MM.1S (cell line): ENCODE results near the gene TLR9.
A peak's percentile ranks its signal among the peaks of the same experiment; 100 is the strongest.

Experiments used
- DNase-seq: peaks from one replicate; pipeline ENCODE4 v3.0.0-alpha.2; 2015
- H2AFZ ChIP-seq: fragments of 300-600 bp; sonication (generic); 2 replicates; pipeline ENCODE4 v1.6.0; 2016; ENCODE audit warnings: antibody characterized with exemption, low read length
- H3F3A ChIP-seq: fragments of 300-600 bp; sonication (generic); 2 replicates; pipeline ENCODE4 v1.6.1; 2016; ENCODE audit warnings: mild to moderate bottlenecking, antibody characterized with exemption, low read length, moderate library complexity, mixed read lengths; ENCODE audit not compliant: insufficient read depth
- H3K27ac ChIP-seq: fragments of 300-600 bp; sonication (generic); 2 replicates; pipeline ENCODE4 v1.5.1; 2016; ENCODE audit warnings: mild to moderate bottlenecking, low read length
- H3K27me3 ChIP-seq: fragments of 300-600 bp; sonication (generic); replicated peaks from 2 replicates; pipeline ENCODE4 v1.6.0; 2016; ENCODE audit warnings: low read length; ENCODE audit not compliant: insufficient read depth
- H3K36me3 ChIP-seq: fragments of 300-600 bp; sonication (generic); replicated peaks from 2 replicates; pipeline ENCODE4 v1.6.1; 2016; ENCODE audit warnings: mild to moderate bottlenecking, low read length, mixed read lengths; ENCODE audit not compliant: insufficient read depth
- H3K4me1 ChIP-seq: fragments of 300-600 bp; sonication (generic); 2 replicates; pipeline ENCODE4 v1.6.1; 2016; ENCODE audit warnings: low read length, mixed read lengths
- H3K4me2 ChIP-seq: fragments of 300-600 bp; sonication (generic); 2 replicates; pipeline ENCODE4 v1.6.0; 2016; ENCODE audit warnings: low read depth, low read length
- H3K4me3 ChIP-seq: fragments of 300-600 bp; sonication (generic); 2 replicates; pipeline ENCODE4 v1.5.1; 2016; ENCODE audit warnings: low read length, mixed read lengths
- H3K79me2 ChIP-seq: fragments of 300-600 bp; sonication (generic); 2 replicates; pipeline ENCODE4 v1.6.1; 2016; ENCODE audit warnings: mixed run types, low read length, mixed read lengths
- H3K9ac ChIP-seq: fragments of 300-600 bp; sonication (generic); 2 replicates; pipeline ENCODE4 v1.6.1; 2016; ENCODE audit warnings: low read length, mixed read lengths
- H3K9me2 ChIP-seq: fragments of 300-600 bp; sonication (generic); replicated peaks from 2 replicates; pipeline ENCODE4 v1.6.1; 2016; ENCODE audit warnings: mild to moderate bottlenecking, low read length, mixed read lengths; ENCODE audit not compliant: insufficient read depth
- H3K9me3 ChIP-seq: fragments of 300-600 bp; sonication (generic); replicated peaks from 2 replicates; pipeline ENCODE4 v1.6.1; 2016; ENCODE audit warnings: mild to moderate bottlenecking, low read length, mixed read lengths; ENCODE audit not compliant: insufficient read depth
- H4K20me1 ChIP-seq: fragments of 300-600 bp; sonication (generic); 2 replicates; pipeline ENCODE4 v1.6.1; 2016; ENCODE audit warnings: mild to moderate bottlenecking, low read length, moderate library complexity, mixed read lengths; ENCODE audit not compliant: insufficient read depth
- EZH2 ChIP-seq: fragments of 300-600 bp; sonication (generic); optimal IDR thresholded peaks from 2 replicates; pipeline ENCODE3; 2017; ENCODE audit warnings: low read depth, mild to moderate bottlenecking, antibody characterized with exemption, low read length, mixed read lengths
- EZH2phosphoT487 ChIP-seq: fragments of 300-600 bp; sonication (generic); IDR thresholded peaks from 2 replicates; pipeline ENCODE4 v1.6.1; 2018; ENCODE audit warnings: antibody characterized with exemption, low read length
- TF ChIP-seq, protein P1 (sequence below): fragments of 300-600 bp; sonication (generic); IDR thresholded peaks from 2 replicates; pipeline ENCODE4 v1.5.1; 2016; ENCODE audit warnings: antibody characterized with exemption, low read length, mixed read lengths

The TLR9 gene

DNA sequence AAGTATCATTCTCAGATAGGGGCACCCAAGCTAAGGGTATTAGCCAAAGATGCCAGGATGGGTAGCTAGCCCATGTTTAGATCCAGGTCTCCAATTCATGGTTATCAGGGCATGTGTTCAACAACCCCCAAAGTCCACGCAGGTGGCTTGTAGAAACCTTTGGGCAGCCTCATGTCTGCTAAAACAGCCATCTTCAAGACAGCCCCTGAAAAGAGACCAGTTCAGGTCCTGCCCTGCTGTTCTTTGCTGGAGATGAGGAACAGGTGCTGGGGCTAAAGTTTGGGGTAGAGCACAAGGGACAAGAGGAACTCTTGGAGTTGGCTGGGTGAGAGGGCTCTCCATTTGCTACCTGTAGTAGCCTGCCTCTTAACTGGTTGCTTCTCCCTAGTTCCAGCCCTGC lies 24.7 kb upstream of the TLR9 start:
- TF ChIP-seq, protein P1, sequence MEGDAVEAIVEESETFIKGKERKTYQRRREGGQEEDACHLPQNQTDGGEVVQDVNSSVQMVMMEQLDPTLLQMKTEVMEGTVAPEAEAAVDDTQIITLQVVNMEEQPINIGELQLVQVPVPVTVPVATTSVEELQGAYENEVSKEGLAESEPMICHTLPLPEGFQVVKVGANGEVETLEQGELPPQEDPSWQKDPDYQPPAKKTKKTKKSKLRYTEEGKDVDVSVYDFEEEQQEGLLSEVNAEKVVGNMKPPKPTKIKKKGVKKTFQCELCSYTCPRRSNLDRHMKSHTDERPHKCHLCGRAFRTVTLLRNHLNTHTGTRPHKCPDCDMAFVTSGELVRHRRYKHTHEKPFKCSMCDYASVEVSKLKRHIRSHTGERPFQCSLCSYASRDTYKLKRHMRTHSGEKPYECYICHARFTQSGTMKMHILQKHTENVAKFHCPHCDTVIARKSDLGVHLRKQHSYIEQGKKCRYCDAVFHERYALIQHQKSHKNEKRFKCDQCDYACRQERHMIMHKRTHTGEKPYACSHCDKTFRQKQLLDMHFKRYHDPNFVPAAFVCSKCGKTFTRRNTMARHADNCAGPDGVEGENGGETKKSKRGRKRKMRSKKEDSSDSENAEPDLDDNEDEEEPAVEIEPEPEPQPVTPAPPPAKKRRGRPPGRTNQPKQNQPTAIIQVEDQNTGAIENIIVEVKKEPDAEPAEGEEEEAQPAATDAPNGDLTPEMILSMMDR: no peak
- no peak for TF ChIP-seq EZH2phosphoT487
- Histone ChIP-seq H3K27me3 (no peaks in the 10 kb centered on the region), H3K4me2 (no peak overlapping the region), H3K9ac (no peak overlapping the region), H3K4me1 (peaks cover 26% of the 10 kb centered on the region), H3F3A (peaks cover 31% of the 10 kb centered on the region), H3K9me3 (no peaks in the 10 kb centered on the region), H3K36me3 (no peaks in the 10 kb centered on the region), H3K9me2 (no peaks in the 10 kb centered on the region), H3K27ac (no peak overlapping the region), H4K20me1 (no peaks in the 10 kb centered on the region), H3K4me3 (no peak overlapping the region), H3K79me2 (peaks cover 7% of the 10 kb centered on the region; the same call in 1 of the 2 replicates), H2AFZ (no peak overlapping the region)
- DNase-seq: peak; percentile 1

GRCh38 chr3:52249683-52250082 lies 24.2 kb upstream of the TLR9 start:
- Histone ChIP-seq H2AFZ (no peak overlapping the region), H3K4me3 (no peak overlapping the region), H3F3A (peaks cover 29% of the 10 kb centered on the region), H3K36me3 (no peaks in the 10 kb centered on the region), H3K4me2 (no peak overlapping the region), H3K9me3 (no peaks in the 10 kb centered on the region), H3K4me1 (peaks cover 28% of the 10 kb centered on the region), H3K79me2 (peaks cover 6% of the 10 kb centered on the region; the same call in 1 of the 2 replicates), H3K9ac (no peak overlapping the region), H3K9me2 (no peaks in the 10 kb centered on the region), H3K27me3 (no peaks in the 10 kb centered on the region), H3K27ac (no peak overlapping the region), H4K20me1 (no peaks in the 10 kb centered on the region)
- TF ChIP-seq EZH2 (no peak), EZH2phosphoT487 (no peak)
- TF ChIP-seq, protein P1: no peak
- no peak for DNase-seq

GRCh38 chr3:52248816-52249547 lies 23.5 kb upstream of the TLR9 start:
- no peak overlapping the region for H3K4me3 ChIP-seq
- H3K9me2 ChIP-seq: no peaks in the 10 kb centered on the region
- H3K79me2 ChIP-seq: peaks cover 6% of the 10 kb centered on the region; the same call in 1 of the 2 replicates
- H4K20me1 ChIP-seq: no peaks in the 10 kb centered on the region
- H2AFZ ChIP-seq: no peak overlapping the region
- no peaks in the 10 kb centered on the region for H3K9me3 ChIP-seq
- no peak for DNase-seq
- no peak overlapping the region for H3K4me2 ChIP-seq
- peaks cover 21% of the 10 kb centered on the region for H3K4me1 ChIP-seq
- H3K36me3 ChIP-seq: no peaks in the 10 kb centered on the region
- peaks cover 22% of the 10 kb centered on the region for H3F3A ChIP-seq
- TF ChIP-seq EZH2phosphoT487 (no peak), EZH2 (no peak)
- TF ChIP-seq, protein P1: no peak
- no peaks in the 10 kb centered on the region for H3K27me3 ChIP-seq
- H3K9ac ChIP-seq: no peak overlapping the region
- no peak overlapping the region for H3K27ac ChIP-seq
